ENCODE results near the gene LYPD6.

The LYPD6 gene

DNA sequence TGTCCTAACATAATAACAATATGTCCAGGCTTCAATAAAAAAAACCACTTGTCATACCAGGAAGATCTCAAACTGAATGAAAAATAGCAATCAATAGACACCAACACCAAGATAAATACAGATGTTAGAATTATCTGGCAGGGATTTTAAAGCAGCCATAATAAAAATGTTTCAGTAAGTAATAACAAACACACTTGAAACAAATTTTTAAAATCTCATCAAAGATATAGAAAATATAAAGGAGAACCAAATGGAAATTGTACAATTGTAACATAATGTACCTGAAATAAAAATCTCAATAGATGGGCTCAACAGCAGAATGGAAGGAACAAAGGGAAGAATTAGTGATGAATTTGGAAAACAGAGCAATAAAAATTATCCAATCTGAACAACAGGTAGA, 128.1 kb downstream of the LYPD6 start:
- no peak for DNase-seq (ENCODE audit: extremely low spot score)
- TF ChIP-seq FOXK2 (IDR thresholded peaks at IDR 0.05) (no peak), LEF1 (IDR thresholded peaks at IDR 0.05; ENCODE audit: borderline replicate concordance) (no peak), NFRKB (IDR thresholded peaks at IDR 0.05) (no peak), HDGF (IDR thresholded peaks at IDR 0.05; ENCODE audit: borderline replicate concordance) (no peak), ELF4 (IDR thresholded peaks at IDR 0.05) (no peak), ZNF384 (IDR thresholded peaks at IDR 0.05) (no peak)
- TF ChIP-seq, protein P1, sequence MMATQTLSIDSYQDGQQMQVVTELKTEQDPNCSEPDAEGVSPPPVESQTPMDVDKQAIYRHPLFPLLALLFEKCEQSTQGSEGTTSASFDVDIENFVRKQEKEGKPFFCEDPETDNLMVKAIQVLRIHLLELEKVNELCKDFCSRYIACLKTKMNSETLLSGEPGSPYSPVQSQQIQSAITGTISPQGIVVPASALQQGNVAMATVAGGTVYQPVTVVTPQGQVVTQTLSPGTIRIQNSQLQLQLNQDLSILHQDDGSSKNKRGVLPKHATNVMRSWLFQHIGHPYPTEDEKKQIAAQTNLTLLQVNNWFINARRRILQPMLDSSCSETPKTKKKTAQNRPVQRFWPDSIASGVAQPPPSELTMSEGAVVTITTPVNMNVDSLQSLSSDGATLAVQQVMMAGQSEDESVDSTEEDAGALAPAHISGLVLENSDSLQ (IDR thresholded peaks at IDR 0.05) = no peak
- CTCF ChIA-PET = no interaction called here
- POLR2A ChIA-PET = no interaction called here

DNA sequence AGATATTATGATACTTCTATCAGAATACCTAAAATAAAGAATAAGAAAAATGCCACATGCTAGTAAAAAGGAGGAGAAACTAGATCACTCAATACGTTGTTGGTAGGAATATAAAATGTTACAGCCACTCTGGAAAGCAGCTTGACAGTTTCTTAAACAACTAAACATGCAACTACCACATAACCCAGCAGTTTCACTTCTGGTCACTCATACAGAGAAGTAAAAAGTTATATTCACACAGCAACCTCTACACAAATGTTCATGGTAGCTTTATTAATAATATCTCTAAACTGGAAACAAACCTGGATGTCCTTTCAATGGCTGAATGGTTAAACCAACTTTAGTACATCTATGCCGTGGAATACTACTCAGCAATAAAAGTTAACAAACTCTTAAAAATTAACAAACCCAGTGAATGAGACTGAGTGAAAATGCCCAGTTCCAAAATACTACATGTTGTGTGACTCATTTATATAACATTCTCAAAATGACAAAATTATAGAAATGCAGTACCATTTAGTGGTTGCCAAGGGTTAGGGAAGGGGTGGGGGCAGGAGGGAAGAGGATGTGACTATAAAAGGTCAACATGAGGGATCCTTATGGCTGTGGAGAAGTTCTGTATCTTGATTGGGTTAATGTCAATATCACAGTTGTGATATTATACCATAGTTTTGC, 133.1 kb downstream of the LYPD6 start:
- ChIA-PET POLR2A (no interaction called here), CTCF (no interaction called here)
- no peak for DNase-seq (ENCODE audit: extremely low spot score)
- no peak for TF ChIP-seq LEF1 (IDR thresholded peaks at IDR 0.05; ENCODE audit: borderline replicate concordance)
- TF ChIP-seq HDGF (IDR thresholded peaks at IDR 0.05; ENCODE audit: borderline replicate concordance) = no peak
- TF ChIP-seq SUZ12 (IDR thresholded peaks at IDR 0.05) = no peak
- no peak for TF ChIP-seq TARDBP (IDR thresholded peaks at IDR 0.05)
- TF ChIP-seq FOXM1 (IDR thresholded peaks at IDR 0.05; ENCODE audit: borderline replicate concordance) = no peak
- no peak for TF ChIP-seq CTBP1 (IDR thresholded peaks at IDR 0.05; ENCODE audit: borderline replicate concordance)
- TF ChIP-seq SP1 (IDR thresholded peaks at IDR 0.05) = no peak
- TF ChIP-seq, protein P1 (IDR thresholded peaks at IDR 0.05) = no peak
- no peak for TF ChIP-seq NFRKB (IDR thresholded peaks at IDR 0.05)
- TF ChIP-seq ARNT (IDR thresholded peaks at IDR 0.05) = no peak
- TF ChIP-seq ZNF384 (IDR thresholded peaks at IDR 0.05) = no peak
- no peak for TF ChIP-seq FOXK2 (IDR thresholded peaks at IDR 0.05)

DNA sequence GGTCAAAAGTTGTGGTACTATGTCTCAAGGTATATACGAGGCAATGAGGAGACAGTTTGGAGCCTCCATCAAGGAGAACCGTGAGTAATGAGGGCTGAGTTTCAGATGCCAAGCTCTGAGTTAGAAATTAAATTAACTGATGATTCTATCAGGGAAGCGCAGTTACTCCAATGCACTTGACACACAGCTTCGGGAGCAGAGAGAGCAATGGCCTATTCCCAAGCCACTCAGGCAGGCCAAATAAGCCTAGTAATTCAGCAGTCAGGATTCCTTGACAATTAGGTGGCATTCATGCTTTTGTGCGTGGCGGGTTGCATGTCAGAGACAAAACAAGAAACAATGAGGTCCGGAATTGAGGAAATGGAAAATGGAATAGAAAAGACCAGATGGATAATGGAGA, 134.0 kb downstream of the LYPD6 start:
- ChIA-PET CTCF (no interaction called here), POLR2A (no interaction called here)
- no peak for DNase-seq (ENCODE audit: extremely low spot score)
- TF ChIP-seq TARDBP (IDR thresholded peaks at IDR 0.05) (no peak), CTBP1 (IDR thresholded peaks at IDR 0.05; ENCODE audit: borderline replicate concordance) (no peak)

DNA sequence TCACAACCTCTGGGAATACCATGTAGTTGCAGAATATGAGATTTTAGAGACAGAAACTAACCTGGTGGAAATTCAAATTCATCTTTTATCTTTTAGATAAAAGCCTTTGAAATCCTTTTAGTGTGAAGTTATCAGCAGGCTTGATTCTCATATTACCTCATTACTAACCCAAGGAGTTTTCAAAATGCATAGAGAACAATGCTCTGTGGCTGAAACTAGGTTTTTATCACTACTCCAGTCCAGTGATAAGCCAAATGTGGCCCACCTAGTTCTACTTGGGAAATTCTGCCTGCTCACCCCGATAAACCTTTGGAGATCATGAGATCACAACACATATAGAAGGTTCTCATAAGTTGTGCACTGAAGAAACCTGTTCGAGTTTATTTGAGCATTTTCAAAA, 135.5 kb downstream of the LYPD6 start:
- no peak for DNase-seq (ENCODE audit: extremely low spot score)
- no peak for TF ChIP-seq FOXA1 (IDR thresholded peaks at IDR 0.05)
- TF ChIP-seq LEF1 (IDR thresholded peaks at IDR 0.05; ENCODE audit: borderline replicate concordance) = no peak
- TF ChIP-seq ZNF384 (IDR thresholded peaks at IDR 0.05) = no peak
- no peak for TF ChIP-seq FOXK2 (IDR thresholded peaks at IDR 0.05)
- TF ChIP-seq, protein P1 (IDR thresholded peaks at IDR 0.05) = no peak
- TF ChIP-seq HDGF (IDR thresholded peaks at IDR 0.05; ENCODE audit: borderline replicate concordance) = no peak
- TF ChIP-seq NFRKB (IDR thresholded peaks at IDR 0.05) = no peak
- no peak for TF ChIP-seq SP1 (IDR thresholded peaks at IDR 0.05)
- no peak for TF ChIP-seq ELF4 (IDR thresholded peaks at IDR 0.05)
- TF ChIP-seq TARDBP (IDR thresholded peaks at IDR 0.05) = no peak
- TF ChIP-seq FOXM1 (IDR thresholded peaks at IDR 0.05; ENCODE audit: borderline replicate concordance) = no peak
- ChIA-PET POLR2A (no interaction called here), CTCF (no interaction called here)

DNA sequence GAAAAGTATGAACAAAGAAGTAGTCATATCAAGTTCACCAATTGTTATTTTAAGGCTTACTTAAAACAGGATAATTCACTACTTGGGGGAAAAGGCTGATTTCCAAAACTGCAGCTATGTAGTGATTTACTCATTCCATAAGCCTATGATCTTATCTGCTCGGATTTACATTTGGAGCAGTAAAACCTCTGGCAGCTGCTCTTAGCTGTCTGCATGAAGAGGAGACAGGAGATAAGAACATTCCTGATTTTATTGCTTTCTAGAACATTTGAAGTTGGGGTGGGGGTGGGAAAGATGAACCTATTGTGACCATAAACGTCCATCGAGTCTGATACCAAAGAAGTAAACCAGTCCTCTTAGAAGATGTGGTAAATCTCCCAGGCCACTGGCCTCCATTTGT, 136.2 kb downstream of the LYPD6 start:
- no peak for DNase-seq (ENCODE audit: extremely low spot score)
- TF ChIP-seq ZNF384 (IDR thresholded peaks at IDR 0.05) (no peak), SP1 (IDR thresholded peaks at IDR 0.05) (no peak), FOXK2 (IDR thresholded peaks at IDR 0.05) (no peak), FOXA1 (IDR thresholded peaks at IDR 0.05) (no peak), BHLHE40 (IDR thresholded peaks at IDR 0.05; ENCODE audit: borderline replicate concordance) (no peak), SUZ12 (IDR thresholded peaks at IDR 0.05) (no peak), LEF1 (IDR thresholded peaks at IDR 0.05; ENCODE audit: borderline replicate concordance) (no peak), ARNT (IDR thresholded peaks at IDR 0.05) (no peak), NFRKB (IDR thresholded peaks at IDR 0.05) (no peak), HDGF (IDR thresholded peaks at IDR 0.05; ENCODE audit: borderline replicate concordance) (no peak), FOXM1 (IDR thresholded peaks at IDR 0.05; ENCODE audit: borderline replicate concordance) (no peak), ELF4 (IDR thresholded peaks at IDR 0.05) (no peak), TARDBP (IDR thresholded peaks at IDR 0.05) (no peak), L3MBTL2 (conservative IDR thresholded peaks at IDR 0.05) (no peak), CTBP1 (IDR thresholded peaks at IDR 0.05; ENCODE audit: borderline replicate concordance) (no peak)
- TF ChIP-seq, protein P1 (IDR thresholded peaks at IDR 0.05) = no peak
- POLR2A ChIA-PET = no interaction called here
- CTCF ChIA-PET = no interaction called here

DNA sequence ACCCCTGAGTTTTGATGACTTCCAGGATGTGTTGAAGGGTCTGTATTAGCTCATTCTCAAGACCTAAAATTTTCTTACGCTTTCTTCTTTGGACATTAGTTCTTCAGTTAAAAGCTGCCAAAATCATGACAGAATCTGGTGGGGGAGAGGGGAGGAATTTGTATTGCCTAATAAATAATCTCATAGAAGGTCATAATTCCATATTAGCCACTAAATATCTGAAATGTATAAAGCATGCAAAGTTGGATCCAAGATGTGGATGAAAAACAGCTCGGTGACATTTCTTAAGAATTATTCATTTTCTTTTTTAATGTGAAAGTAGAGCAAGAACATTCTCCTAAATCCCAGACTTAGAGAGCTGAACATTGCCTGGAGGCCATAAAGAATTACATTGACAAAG, 137.0 kb downstream of the LYPD6 start:
- CTCF ChIA-PET = no interaction called here
- no peak for TF ChIP-seq CTBP1 (IDR thresholded peaks at IDR 0.05; ENCODE audit: borderline replicate concordance)
- TF ChIP-seq FOXA1 (IDR thresholded peaks at IDR 0.05) = no peak
- no peak for TF ChIP-seq SUZ12 (IDR thresholded peaks at IDR 0.05)
- no peak for TF ChIP-seq SP1 (IDR thresholded peaks at IDR 0.05)
- TF ChIP-seq ELF4 (IDR thresholded peaks at IDR 0.05) = no peak
- no peak for TF ChIP-seq NFRKB (IDR thresholded peaks at IDR 0.05)
- no peak for TF ChIP-seq ARNT (IDR thresholded peaks at IDR 0.05)
- TF ChIP-seq BHLHE40 (IDR thresholded peaks at IDR 0.05; ENCODE audit: borderline replicate concordance) = no peak
- TF ChIP-seq, protein P1 (IDR thresholded peaks at IDR 0.05) = no peak
- TF ChIP-seq FOXK2 (IDR thresholded peaks at IDR 0.05) = no peak
- POLR2A ChIA-PET = no interaction called here
- no peak for DNase-seq (ENCODE audit: extremely low spot score)

All from HEK293T (cell line).